Hepatocyte (in vitro differentiated cells): ENCODE measurements around the gene SURF1. TPM values are rescaled to one million over a fixed set of nuclear protein-coding genes. Genes with fewer than 3 reads are reported as not detected.

Experiments
- DNase-seq: peaks from one replicate; pipeline ENCODE4 v3.0.0-alpha.2; 2016; ENCODE audit warnings: low spot score
- H2AFZ ChIP-seq: fragments of 200-600 bp; sonication (generic); 2 replicates; pipeline ENCODE4 v1.6.0; 2016; ENCODE audit warnings: antibody characterized with exemption, mild to moderate bottlenecking
- H3K27ac ChIP-seq: fragments of 200-600 bp; sonication (generic); 2 replicates; pipeline ENCODE4 v1.5.1; 2016; ENCODE audit warnings: mild to moderate bottlenecking
- H3K27me3 ChIP-seq: fragments of 200-600 bp; sonication (generic); 2 replicates; pipeline ENCODE4 v1.6.1; 2016
- H3K36me3 ChIP-seq: fragments of 200-600 bp; sonication (generic); replicated peaks from 2 replicates; pipeline ENCODE4 v1.5.1; 2016; ENCODE audit warnings: low read depth; ENCODE audit not compliant: insufficient read depth
- H3K4me1 ChIP-seq: fragments of 200-600 bp; sonication (generic); 2 replicates; pipeline ENCODE4 v1.5.1; 2016; ENCODE audit warnings: mild to moderate bottlenecking, moderate library complexity; ENCODE audit not compliant: insufficient read depth
- H3K4me2 ChIP-seq: fragments of 200-600 bp; sonication (generic); 2 replicates; pipeline ENCODE4 v1.6.0; 2016
- H3K4me3 ChIP-seq: fragments of 200-600 bp; sonication (generic); 2 replicates; pipeline ENCODE4 v1.5.1; 2016; ENCODE audit warnings: mild to moderate bottlenecking
- H3K79me2 ChIP-seq: fragments of 200-600 bp; sonication (generic); 2 replicates; pipeline ENCODE4 v1.6.0; 2017; ENCODE audit warnings: mild to moderate bottlenecking
- H3K9me2 ChIP-seq: fragments of 200-600 bp; sonication (generic); replicated peaks from 2 replicates; pipeline ENCODE4 v1.6.0; 2017; ENCODE audit warnings: mild to moderate bottlenecking; ENCODE audit not compliant: insufficient read depth
- H3K9me3 ChIP-seq: fragments of 200-600 bp; sonication (generic); 2 replicates; pipeline ENCODE4 v1.5.1; 2016; ENCODE audit warnings: low read depth, mild to moderate bottlenecking
- H4K20me1 ChIP-seq: fragments of 200-600 bp; sonication (generic); 2 replicates; pipeline ENCODE4 v1.6.0; 2016; ENCODE audit warnings: mild to moderate bottlenecking; ENCODE audit not compliant: insufficient read depth, poor library complexity, severe bottlenecking
- CTCF ChIP-seq: fragments of 200-600 bp; sonication (generic); IDR thresholded peaks from 2 replicates; pipeline ENCODE4 v1.5.1; 2016; ENCODE audit warnings: antibody characterized with exemption, mild to moderate bottlenecking; ENCODE audit not compliant: poor library complexity
- EZH2 ChIP-seq: fragments of 200-600 bp; sonication (generic); IDR thresholded peaks from 2 replicates; pipeline ENCODE4 v1.6.1; 2016; ENCODE audit warnings: antibody characterized with exemption, mild to moderate bottlenecking, borderline replicate concordance
- EZH2phosphoT487 ChIP-seq: fragments of 200-600 bp; sonication (generic); IDR thresholded peaks from one replicate; pipeline ENCODE4 v1.6.1; 2018; ENCODE audit warnings: antibody characterized with exemption, mild to moderate bottlenecking, low read depth, moderate library complexity; ENCODE audit not compliant: unreplicated experiment, severe bottlenecking
- WGBS: methylation state at CpG from one replicate; pipeline ENCODE4 v1.1.6; 2016; ENCODE audit warnings: low lambda C conversion rate; ENCODE audit errors: missing lambda C conversion rate; 5-methylcytosine and 5-hydroxymethylcytosine counted together
- polyA plus RNA-seq: library from polyadenylated mRNA; unstranded; fragments of >200 nt; fragmentation: Nextera tagmentation; extraction: Ambion mirVana; gene quantifications from 2 replicates; pipeline ENCODE4 v1.2.1, GENCODE V29; 2016
- total RNA-seq: library from RNA; depleted of rRNA; stranded (reverse); fragments of >200 nt; gene quantifications from 2 replicates; pipeline ENCODE4 v1.2.3, GENCODE V29; 2014

Gene SURF1
- total and polyA plus RNA-seq, 2 experiments from 2014 or later, result 37.4 to 76.5 TPM

- H3K9me2 ChIP-seq, result no peaks in the 10 kb centered on the region
- no peaks in the 10 kb centered on the region for H4K20me1 ChIP-seq
- H3K4me2 ChIP-seq, result no peak overlapping the region
- no peaks in the 10 kb centered on the region for H3K36me3 ChIP-seq
- no peak for DNase-seq
- TF ChIP-seq EZH2phosphoT487 (no peak), CTCF (no peak)
- H3K79me2 ChIP-seq, result no peaks in the 10 kb centered on the region
- H3K27ac ChIP-seq, result no peak overlapping the region
- no peak overlapping the region for H3K4me3 ChIP-seq
- WGBS, result 96% methylated on average over 8 of the region's 12 CpGs
- H2AFZ ChIP-seq, result no peak overlapping the region
- H3K9me3 ChIP-seq, result no peaks in the 10 kb centered on the region
- no peaks in the 10 kb centered on the region for H3K4me1 ChIP-seq
- no peaks in the 10 kb centered on the region for H3K27me3 ChIP-seq
Measured at GRCh38 chr9:133400292-133400691, 44.0 kb upstream of the SURF1 start.

- WGBS, result 85% methylated on average over 9 of the region's 9 CpGs
- H4K20me1 ChIP-seq, result no peaks in the 10 kb centered on the region
- H3K4me2 ChIP-seq, result no peak overlapping the region
- peaks cover 5% of the 10 kb centered on the region for H3K4me1 ChIP-seq
- no peaks in the 10 kb centered on the region for H3K27me3 ChIP-seq
- TF ChIP-seq EZH2, result no peak
- TF ChIP-seq CTCF, result no peak
- TF ChIP-seq EZH2phosphoT487, result no peak
- no peak overlapping the region for H2AFZ ChIP-seq
- no peaks in the 10 kb centered on the region for H3K9me3 ChIP-seq
- no peak for DNase-seq
- H3K27ac ChIP-seq, result no peak overlapping the region
- H3K9me2 ChIP-seq, result no peaks in the 10 kb centered on the region
- no peaks in the 10 kb centered on the region for H3K79me2 ChIP-seq
- no peaks in the 10 kb centered on the region for H3K36me3 ChIP-seq
- H3K4me3 ChIP-seq, result no peak overlapping the region
Measured at GRCh38 chr9:133397895-133398294, 41.6 kb upstream of the SURF1 start.

- Histone ChIP-seq H3K4me2 (no peak overlapping the region), H3K9me3 (no peaks in the 10 kb centered on the region), H2AFZ (no peak overlapping the region), H4K20me1 (no peaks in the 10 kb centered on the region), H3K79me2 (no peaks in the 10 kb centered on the region), H3K9me2 (no peaks in the 10 kb centered on the region), H3K27me3 (no peaks in the 10 kb centered on the region), H3K4me1 (peaks cover 5% of the 10 kb centered on the region), H3K36me3 (no peaks in the 10 kb centered on the region), H3K4me3 (no peak overlapping the region), H3K27ac (no peak overlapping the region)
- WGBS, result 82% methylated on average over 6 of the region's 6 CpGs
- TF ChIP-seq EZH2, result no peak
- no peak for TF ChIP-seq EZH2phosphoT487
- TF ChIP-seq CTCF, result no peak
- no peak for DNase-seq
Measured at GRCh38 chr9:133397370-133397769, 41.1 kb upstream of the SURF1 start.

- no peak for DNase-seq
- peaks cover 5% of the 10 kb centered on the region for H3K4me1 ChIP-seq
- H2AFZ ChIP-seq, result no peak overlapping the region
- H3K27me3 ChIP-seq, result no peaks in the 10 kb centered on the region
- H3K4me2 ChIP-seq, result no peak overlapping the region
- H3K36me3 ChIP-seq, result no peaks in the 10 kb centered on the region
- H3K4me3 ChIP-seq, result no peak overlapping the region
- no peak for TF ChIP-seq EZH2
- peak; percentile 15 for TF ChIP-seq CTCF
- H3K9me3 ChIP-seq, result no peaks in the 10 kb centered on the region
- no peaks in the 10 kb centered on the region for H3K79me2 ChIP-seq
- no peaks in the 10 kb centered on the region for H4K20me1 ChIP-seq
- no peaks in the 10 kb centered on the region for H3K9me2 ChIP-seq
- no peak overlapping the region for H3K27ac ChIP-seq
- WGBS, result 33% methylated on average over 14 of the region's 14 CpGs
Measured at GRCh38 chr9:133396952-133397351, 40.7 kb upstream of the SURF1 start.
